CD4-positive, alpha-beta T cell (primary cell): ENCODE measurements around the gene THOC5. TPM values are rescaled to one million over a fixed set of nuclear protein-coding genes. Genes with fewer than 3 reads are reported as not detected.

ENCODE experiments used
- ATAC-seq: fragments of 200-7000 bp; cut with Tn5 transposase; one replicate; pipeline ENCODE4 v1.10.0; 2022; ENCODE audit warnings: mild to moderate bottlenecking; ENCODE audit not compliant: poor library complexity
- CTCF ChIA-PET: fragments of 350-600 bp; sonication (Branson Sonifier 250); formaldehyde crosslinking; loops from one replicate; lab custom pipeline; 2021; ENCODE audit warnings: antibody characterized with exemption, inconsistent platforms; lab: Charles Lee
- POLR2A ChIA-PET: fragments of 350-600 bp; sonication (Branson Sonifier 250); formaldehyde crosslinking; loops from one replicate; lab custom pipeline; 2021; ENCODE audit warnings: antibody characterized with exemption, inconsistent platforms; lab: Charles Lee
- DNase-seq, 14 experiments: peaks; one replicate each; pipeline ENCODE4 v3.0.0-alpha.2; 2013 to 2020; ENCODE audit warnings: mixed read lengths in 2 of 14
- H3K27ac ChIP-seq, 2 donors: one replicate each; pipeline versions ENCODE4 v1.5.1 to v1.7.0; 2013; ENCODE audit warnings: low read length in 2 of 2, low read depth in 1 of 2, mild to moderate bottlenecking in 1 of 2
- H3K27me3 ChIP-seq, 2 experiments: 1 replicate in 1 of 2; 2 replicates in 1 of 2; pipeline versions ENCODE4 v1.6.1 to v1.7.0; 2013; ENCODE audit warnings: low read length in 2 of 2, control low read depth in 1 of 2, mild to moderate bottlenecking in 1 of 2, moderate library complexity in 1 of 2; ENCODE audit not compliant: insufficient read depth in 2 of 2, control insufficient read depth in 1 of 2
- H3K36me3 ChIP-seq: one replicate; pipeline ENCODE4 v1.6.1; 2013; ENCODE audit warnings: low read length, control low read depth; ENCODE audit not compliant: insufficient read depth
- H3K4me1 ChIP-seq: one replicate; pipeline ENCODE4 v1.6.1; 2013; ENCODE audit warnings: low read length, control low read depth; ENCODE audit not compliant: insufficient read depth
- H3K4me3 ChIP-seq: one replicate; pipeline ENCODE4 v1.5.1; 2013; ENCODE audit warnings: mild to moderate bottlenecking, low read length, moderate library complexity
- H3K9me3 ChIP-seq, 2 experiments: 1 replicate in 1 of 2; 2 replicates in 1 of 2; pipeline versions ENCODE4 v1.6.1 to v1.7.0; 2013; ENCODE audit warnings: low read length in 2 of 2, mild to moderate bottlenecking in 2 of 2, control low read depth in 1 of 2, moderate library complexity in 1 of 2; ENCODE audit not compliant: control insufficient read depth in 1 of 2, insufficient read depth in 1 of 2
- H3K27ac Mint-ChIP-seq: one replicate; pipeline ENCODE4 v1.8.0; 2020; ENCODE audit warnings: mixed read lengths
- H3K27me3 Mint-ChIP-seq: one replicate; pipeline ENCODE4 v1.8.0; 2021; ENCODE audit warnings: mixed read lengths
- H3K36me3 Mint-ChIP-seq: one replicate; pipeline ENCODE4 v1.8.0; 2021; ENCODE audit warnings: low read depth, mixed read lengths
- H3K4me1 Mint-ChIP-seq: one replicate; pipeline ENCODE4 v1.8.0; 2021; ENCODE audit warnings: low read depth, mixed read lengths
- H3K4me3 Mint-ChIP-seq: one replicate; pipeline ENCODE4 v1.8.0; 2020; ENCODE audit warnings: mild to moderate bottlenecking, mixed read lengths
- H3K9me3 Mint-ChIP-seq: one replicate; pipeline ENCODE4 v1.8.0; 2020; ENCODE audit warnings: mixed read lengths
- CTCF ChIP-seq: fragments of 200-600 bp; IDR thresholded peaks from one replicate; pipeline ENCODE4 v1.8.0; 2022; ENCODE audit warnings: antibody characterized with exemption, mild to moderate bottlenecking
- intact Hi-C, 2 experiments: fragments of 100-400 bp; cut with DNase I in 1 of 2; cut with micrococcal nuclease in 1 of 2; formaldehyde crosslinking; loops; one replicate each; pipeline versions ENCODE4 v1.15.1 to v1.9.0; 2023 to 2025; cut with DNase I, micrococcal nuclease
- total RNA-seq, 174 experiments: library from RNA in 2 of 174; stranded (reverse) in 2 of 174; gene quantifications; one replicate each; pipeline ENCODE4 v1.2.3 and lab custom pipeline; 2021 to 2026

Gene THOC5
- total RNA-seq, 2 experiments from 2014 or later, result 27.1 to 32.9 TPM

GRCh38 chr22:29503811-29504372 lies 49.7 kb downstream of the THOC5 start:
- H3K27me3 ChIP-seq, result no peaks in the 10 kb centered on the region
- ChIA-PET CTCF (no interaction called here), POLR2A (no interaction called here)
- peaks cover 22% of the 10 kb centered on the region for H3K36me3 ChIP-seq
- no peaks in the 10 kb centered on the region for H3K9me3 Mint-ChIP-seq
- no peak overlapping the region for H3K27ac ChIP-seq
- H3K9me3 ChIP-seq, result no peaks in the 10 kb centered on the region
- no peak for ATAC-seq
- H3K36me3 Mint-ChIP-seq, result peaks cover 42% of the 10 kb centered on the region
- DNase-seq, result no peak
- intact Hi-C loops, result no loop called here
- H3K4me1 Mint-ChIP-seq, result no peaks in the 10 kb centered on the region
- TF ChIP-seq CTCF, result no peak
- H3K4me3 ChIP-seq, result no peak overlapping the region
- H3K27ac Mint-ChIP-seq, result no peak overlapping the region
- H3K27me3 Mint-ChIP-seq, result no peaks in the 10 kb centered on the region
- no peaks in the 10 kb centered on the region for H3K4me1 ChIP-seq
- no peak overlapping the region for H3K4me3 Mint-ChIP-seq

- no peak overlapping the region for H3K4me3 ChIP-seq
- Mint-ChIP-seq H3K36me3 (peaks cover 12% of the 10 kb centered on the region), H3K27ac (no peak overlapping the region), H3K4me1 (no peaks in the 10 kb centered on the region), H3K27me3 (no peaks in the 10 kb centered on the region), H3K4me3 (no peak overlapping the region), H3K9me3 (no peaks in the 10 kb centered on the region)
- no peak for DNase-seq
- no peaks in the 10 kb centered on the region for H3K4me1 ChIP-seq
- H3K36me3 ChIP-seq, result no peaks in the 10 kb centered on the region
- H3K9me3 ChIP-seq, result no peaks in the 10 kb centered on the region
- no peaks in the 10 kb centered on the region for H3K27me3 ChIP-seq
- H3K27ac ChIP-seq, result no peak overlapping the region
- TF ChIP-seq CTCF, result no peak
- no peak for ATAC-seq
- CTCF ChIA-PET, result no interaction called here
- POLR2A ChIA-PET, result no interaction called here
- intact Hi-C loops, result no loop called here
Observed at GRCh38 chr22:29499852-29500251, 53.7 kb downstream of the THOC5 start.

- POLR2A ChIA-PET, result interaction anchor here (1.2 kb wide), 1 partner anchor 107 kb away, joined by 4 read pairs; no protein-coding TSS in a partner anchor
- Histone ChIP-seq H3K27me3 (no peaks in the 10 kb centered on the region), H3K9me3 (no peaks in the 10 kb centered on the region), H3K4me3 (no peak overlapping the region), H3K27ac (no peak overlapping the region), H3K36me3 (no peaks in the 10 kb centered on the region), H3K4me1 (no peaks in the 10 kb centered on the region)
- Mint-ChIP-seq H3K36me3 (peaks cover 10% of the 10 kb centered on the region), H3K4me1 (no peaks in the 10 kb centered on the region), H3K9me3 (peaks cover 3% of the 10 kb centered on the region), H3K27ac (no peak overlapping the region), H3K4me3 (no peak overlapping the region), H3K27me3 (no peaks in the 10 kb centered on the region)
- ATAC-seq (no peak), DNase-seq (no peak)
- intact Hi-C loops, result no loop called here
- TF ChIP-seq CTCF, result no peak
- CTCF ChIA-PET, result no interaction called here
Observed at GRCh38 chr22:29493636-29494035, 59.9 kb downstream of the THOC5 start.
